GM19351 (cell line): Measurements from ENCODE around the gene MYOZ2.
"Not testable (repeated sequence)": the region's sequence is repeated elsewhere in the genome, so short reads cannot be mapped to it uniquely, and the experiment has no call there.

Source experiments
- ATAC-seq: cut with Tn5 transposase; IDR thresholded peaks from one replicate; pipeline ENCODE4 v1.9.1; 2021; ENCODE audit warnings: mild to moderate bottlenecking, moderate library complexity; ENCODE audit not compliant: unreplicated experiment

The MYOZ2 gene

GRCh38 chr4:119125931-119126330, 9.7 kb upstream of the MYOZ2 start:
- ATAC-seq: no peak

- ATAC-seq: no peak
Measured at GRCh38 chr4:119128148-119128547, 7.5 kb upstream of the MYOZ2 start.

GRCh38 chr4:119130365-119131065, 5.1 kb upstream of the MYOZ2 start:
- no peak for ATAC-seq

GRCh38 chr4:119131164-119131563, 4.5 kb upstream of the MYOZ2 start:
- no peak for ATAC-seq

GRCh38 chr4:119132306-119132705, 3.3 kb upstream of the MYOZ2 start:
- no peak for ATAC-seq

GRCh38 chr4:119136546-119136945, 914 bp downstream of the MYOZ2 start:
- no peak for ATAC-seq

GRCh38 chr4:119138046-119138445, 2.4 kb downstream of the MYOZ2 start:
- ATAC-seq: no peak

GRCh38 chr4:119139311-119139710, 3.7 kb downstream of the MYOZ2 start:
- ATAC-seq: no peak

GRCh38 chr4:119139822-119140252, 4.2 kb downstream of the MYOZ2 start:
- ATAC-seq: no peak

GRCh38 chr4:119141283-119141682, 5.7 kb downstream of the MYOZ2 start:
- ATAC-seq: not testable (repeated sequence)

GRCh38 chr4:119142833-119143232, 7.2 kb downstream of the MYOZ2 start:
- no peak for ATAC-seq

GRCh38 chr4:119143341-119143740, 7.7 kb downstream of the MYOZ2 start:
- ATAC-seq: not testable (repeated sequence)

- ATAC-seq: no peak
Measured at GRCh38 chr4:119149110-119149509, 13.5 kb downstream of the MYOZ2 start.

- no peak for ATAC-seq
Measured at GRCh38 chr4:119151161-119151560, 15.5 kb downstream of the MYOZ2 start.

- no peak for ATAC-seq
Measured at GRCh38 chr4:119152741-119153140, 17.1 kb downstream of the MYOZ2 start.

GRCh38 chr4:119162174-119162573, 26.5 kb downstream of the MYOZ2 start:
- no peak for ATAC-seq

GRCh38 chr4:119165767-119166166, 30.1 kb downstream of the MYOZ2 start:
- ATAC-seq: no peak

GRCh38 chr4:119170195-119170594, 34.6 kb downstream of the MYOZ2 start:
- ATAC-seq: no peak

- ATAC-seq: no peak
Measured at GRCh38 chr4:119172223-119172622, 36.6 kb downstream of the MYOZ2 start.

GRCh38 chr4:119173729-119174361, 38.2 kb downstream of the MYOZ2 start:
- not testable (repeated sequence) for ATAC-seq

- ATAC-seq: no peak
Measured at GRCh38 chr4:119179011-119179410, 43.4 kb downstream of the MYOZ2 start.

- no peak for ATAC-seq
Measured at GRCh38 chr4:119184128-119184527, 48.5 kb downstream of the MYOZ2 start.

- ATAC-seq: no peak
Measured at GRCh38 chr4:119189638-119190037, 54.0 kb downstream of the MYOZ2 start.
